Stimulated activated CD8-positive, alpha-beta memory T cell treated with anti-CD3 and anti-CD28 coated beads, Interleukin-15, amount 100 ng/mL, for 1 hour (primary cell): ENCODE results near the gene TTC32.
A peak's percentile ranks its signal among the peaks of the same experiment; 100 is the strongest.
"Not testable (repeated sequence)": the region's sequence is repeated elsewhere in the genome, so short reads cannot be mapped to it uniquely, and the experiment has no call there.

Experiments
- DNase-seq: peaks from one replicate; pipeline ENCODE4 v3.0.0-alpha.2; 2020; ENCODE audit warnings: low read depth

Gene TTC32

GRCh38 chr2:19901442-19902215 lies at the start of gene TTC32:
Gene TTC32 (minus strand): TSS chr2:19901983. CDS start chr2:19901854, 129 bp downstream.
- peak; percentile 89 for DNase-seq

GRCh38 chr2:19949071-19949470 lies 47.3 kb upstream of the TTC32 start:
- no peak for DNase-seq

GRCh38 chr2:19947184-19947940 lies 45.6 kb upstream of the TTC32 start:
- no peak for DNase-seq

- DNase-seq, result no peak
Measured at GRCh38 chr2:19944205-19944845, 42.5 kb upstream of the TTC32 start.

- DNase-seq, result no peak
Measured at GRCh38 chr2:19943189-19943588, 41.4 kb upstream of the TTC32 start.

- no peak for DNase-seq
Measured at GRCh38 chr2:19942199-19942598, 40.4 kb upstream of the TTC32 start.

- DNase-seq, result no peak
Measured at GRCh38 chr2:19937004-19937403, 35.2 kb upstream of the TTC32 start.

- DNase-seq, result no peak
Measured at GRCh38 chr2:19936203-19936602, 34.4 kb upstream of the TTC32 start.

GRCh38 chr2:19933351-19933981 lies 31.7 kb upstream of the TTC32 start:
- no peak for DNase-seq

- no peak for DNase-seq
Measured at GRCh38 chr2:19932928-19933327, 31.1 kb upstream of the TTC32 start.

GRCh38 chr2:19929226-19929625 lies 27.4 kb upstream of the TTC32 start:
- DNase-seq, result no peak

- not testable (repeated sequence) for DNase-seq
Measured at GRCh38 chr2:19927816-19928215, 26.0 kb upstream of the TTC32 start.

GRCh38 chr2:19924526-19924925 lies 22.7 kb upstream of the TTC32 start:
- DNase-seq, result not testable (repeated sequence)

GRCh38 chr2:19922188-19922587 lies 20.4 kb upstream of the TTC32 start:
- not testable (repeated sequence) for DNase-seq

GRCh38 chr2:19916385-19916950 lies 14.7 kb upstream of the TTC32 start:
- no peak for DNase-seq

GRCh38 chr2:19914266-19914975 lies 12.6 kb upstream of the TTC32 start:
- DNase-seq, result no peak

- no peak for DNase-seq
Measured at GRCh38 chr2:19911808-19912509, 10.2 kb upstream of the TTC32 start.

GRCh38 chr2:19902216-19902740 lies 495 bp upstream of the TTC32 start:
- DNase-seq, result no peak

- DNase-seq, result no peak
Measured at GRCh38 chr2:19900931-19901441, 797 bp downstream of the TTC32 start.
